GM12864 (cell line): Measurements from ENCODE around the gene CHN2.

Experiments used
- DNase-seq: peaks from one replicate; pipeline ENCODE4 v3.0.0-alpha.2; 2011; ENCODE audit warnings: low read depth
- H3K4me3 ChIP-seq: 2 replicates; pipeline ENCODE4 v1.5.1; 2011; ENCODE audit warnings: mild to moderate bottlenecking, low read depth, low read length, control low read depth
- CTCF ChIP-seq: IDR thresholded peaks from 2 replicates; pipeline ENCODE4 v1.5.1; 2011; ENCODE audit warnings: low read depth, mild to moderate bottlenecking, moderate library complexity, low read length, control low read depth, inconsistent platforms; ENCODE audit errors: missing control alignments

Gene CHN2

GRCh38 chr7:29443552-29443951 lies 249.0 kb downstream of the CHN2 start:
- TF ChIP-seq CTCF, result no peak
- no peak for DNase-seq
- no peak overlapping the region for H3K4me3 ChIP-seq

GRCh38 chr7:29444267-29444666 lies 249.7 kb downstream of the CHN2 start:
- DNase-seq, result no peak
- no peak for TF ChIP-seq CTCF
- H3K4me3 ChIP-seq, result no peak overlapping the region

- DNase-seq, result no peak
- H3K4me3 ChIP-seq, result no peak overlapping the region
- TF ChIP-seq CTCF, result no peak
Measured at GRCh38 chr7:29445736-29446135, 251.2 kb downstream of the CHN2 start.

- H3K4me3 ChIP-seq, result no peak overlapping the region
- no peak for TF ChIP-seq CTCF
- no peak for DNase-seq
Measured at GRCh38 chr7:29447828-29448227, 253.3 kb downstream of the CHN2 start.

- DNase-seq, result no peak
- H3K4me3 ChIP-seq, result no peak overlapping the region
- TF ChIP-seq CTCF, result no peak
Measured at GRCh38 chr7:29449569-29450260, 255.1 kb downstream of the CHN2 start.

- no peak overlapping the region for H3K4me3 ChIP-seq
- TF ChIP-seq CTCF, result no peak
- DNase-seq, result no peak
Measured at GRCh38 chr7:29453021-29453420, 258.4 kb downstream of the CHN2 start.

- no peak for TF ChIP-seq CTCF
- no peak for DNase-seq
- H3K4me3 ChIP-seq, result no peak overlapping the region
Measured at GRCh38 chr7:29454464-29454863, 259.9 kb downstream of the CHN2 start.
